ENCODE data around the gene PLEKHA1.

Gene PLEKHA1

GRCh38 chr10:122344741-122345258 is 29.7 kb upstream of the PLEKHA1 start:
- H3K4me3 ChIP-seq (ENCODE audit: low read depth, low read length) = no peak overlapping the region
- DNase-seq (ENCODE audit: low read depth) = no peak

- DNase-seq (ENCODE audit: low read depth) = no peak
- no peak overlapping the region for H3K4me3 ChIP-seq (ENCODE audit: low read depth, low read length)
Observed at GRCh38 chr10:122346326-122346950, 28.1 kb upstream of the PLEKHA1 start.

- no peak for DNase-seq (ENCODE audit: low read depth)
- no peak overlapping the region for H3K4me3 ChIP-seq (ENCODE audit: low read depth, low read length)
Observed at GRCh38 chr10:122347170-122347841, 27.2 kb upstream of the PLEKHA1 start.

- DNase-seq (ENCODE audit: low read depth) = no peak
- no peak overlapping the region for H3K4me3 ChIP-seq (ENCODE audit: low read depth, low read length)
Observed at GRCh38 chr10:122348512-122348911, 26.0 kb upstream of the PLEKHA1 start.

GRCh38 chr10:122348935-122349361 is 25.6 kb upstream of the PLEKHA1 start:
- no peak for DNase-seq (ENCODE audit: low read depth)
- H3K4me3 ChIP-seq (ENCODE audit: low read depth, low read length) = no peak overlapping the region

- no peak for DNase-seq (ENCODE audit: low read depth)
- no peak overlapping the region for H3K4me3 ChIP-seq (ENCODE audit: low read depth, low read length)
Observed at GRCh38 chr10:122349758-122350369, 24.6 kb upstream of the PLEKHA1 start.

- DNase-seq (ENCODE audit: low read depth) = no peak
- H3K4me3 ChIP-seq (ENCODE audit: low read depth, low read length) = no peak overlapping the region
Observed at GRCh38 chr10:122350893-122351292, 23.6 kb upstream of the PLEKHA1 start.

GRCh38 chr10:122352817-122353525 is 21.5 kb upstream of the PLEKHA1 start:
- DNase-seq (ENCODE audit: low read depth) = no peak
- no peak overlapping the region for H3K4me3 ChIP-seq (ENCODE audit: low read depth, low read length)

- no peak overlapping the region for H3K4me3 ChIP-seq (ENCODE audit: low read depth, low read length)
- DNase-seq (ENCODE audit: low read depth) = no peak
Observed at GRCh38 chr10:122354383-122354782, 20.1 kb upstream of the PLEKHA1 start.

- no peak overlapping the region for H3K4me3 ChIP-seq (ENCODE audit: low read depth, low read length)
- DNase-seq (ENCODE audit: low read depth) = no peak
Observed at GRCh38 chr10:122357685-122358084, 16.8 kb upstream of the PLEKHA1 start.

- no peak overlapping the region for H3K4me3 ChIP-seq (ENCODE audit: low read depth, low read length)
- DNase-seq (ENCODE audit: low read depth) = no peak
Observed at GRCh38 chr10:122359621-122360020, 14.9 kb upstream of the PLEKHA1 start.

- H3K4me3 ChIP-seq (ENCODE audit: low read depth, low read length) = no peak overlapping the region
- DNase-seq (ENCODE audit: low read depth) = no peak
Observed at GRCh38 chr10:122361046-122361445, 13.5 kb upstream of the PLEKHA1 start.

- DNase-seq (ENCODE audit: low read depth) = no peak
- no peak overlapping the region for H3K4me3 ChIP-seq (ENCODE audit: low read depth, low read length)
Observed at GRCh38 chr10:122362031-122362592, 12.4 kb upstream of the PLEKHA1 start.

GRCh38 chr10:122362621-122363020 is 11.9 kb upstream of the PLEKHA1 start:
- no peak overlapping the region for H3K4me3 ChIP-seq (ENCODE audit: low read depth, low read length)
- no peak for DNase-seq (ENCODE audit: low read depth)

GRCh38 chr10:122363311-122363710 is 11.2 kb upstream of the PLEKHA1 start:
- DNase-seq (ENCODE audit: low read depth) = no peak
- H3K4me3 ChIP-seq (ENCODE audit: low read depth, low read length) = no peak overlapping the region

GRCh38 chr10:122363722-122364463 is 10.6 kb upstream of the PLEKHA1 start:
- no peak overlapping the region for H3K4me3 ChIP-seq (ENCODE audit: low read depth, low read length)
- DNase-seq (ENCODE audit: low read depth) = no peak

GRCh38 chr10:122368502-122369254 is 5.8 kb upstream of the PLEKHA1 start:
- no peak for DNase-seq (ENCODE audit: low read depth)
- H3K4me3 ChIP-seq (ENCODE audit: low read depth, low read length) = no peak overlapping the region

GRCh38 chr10:122373108-122373507 is 1.4 kb upstream of the PLEKHA1 start:
- no peak for DNase-seq (ENCODE audit: low read depth)
- H3K4me3 ChIP-seq (ENCODE audit: low read depth, low read length) = no peak overlapping the region
